T follicular helper cell (primary cell): ENCODE results near the gene OR10A3.
A peak's percentile ranks its signal among the peaks of the same experiment; 100 is the strongest.
"Not testable (repeated sequence)": the region's sequence is repeated elsewhere in the genome, so short reads cannot be mapped to it uniquely, and the experiment has no call there.

Experiments used
- DNase-seq: peaks from one replicate; pipeline ENCODE4 v3.0.0-alpha.2; 2020; ENCODE audit warnings: low read depth
- total RNA-seq, 2 experiments: gene quantifications; one replicate each; lab custom pipeline; 2026; lab: John Stamatoyannopoulos, UW

Gene OR10A3, protein sequence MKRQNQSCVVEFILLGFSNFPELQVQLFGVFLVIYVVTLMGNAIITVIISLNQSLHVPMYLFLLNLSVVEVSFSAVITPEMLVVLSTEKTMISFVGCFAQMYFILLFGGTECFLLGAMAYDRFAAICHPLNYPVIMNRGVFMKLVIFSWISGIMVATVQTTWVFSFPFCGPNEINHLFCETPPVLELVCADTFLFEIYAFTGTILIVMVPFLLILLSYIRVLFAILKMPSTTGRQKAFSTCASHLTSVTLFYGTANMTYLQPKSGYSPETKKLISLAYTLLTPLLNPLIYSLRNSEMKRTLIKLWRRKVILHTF
- 0 reads per million in 2 experiments for total RNA-seq

DNA sequence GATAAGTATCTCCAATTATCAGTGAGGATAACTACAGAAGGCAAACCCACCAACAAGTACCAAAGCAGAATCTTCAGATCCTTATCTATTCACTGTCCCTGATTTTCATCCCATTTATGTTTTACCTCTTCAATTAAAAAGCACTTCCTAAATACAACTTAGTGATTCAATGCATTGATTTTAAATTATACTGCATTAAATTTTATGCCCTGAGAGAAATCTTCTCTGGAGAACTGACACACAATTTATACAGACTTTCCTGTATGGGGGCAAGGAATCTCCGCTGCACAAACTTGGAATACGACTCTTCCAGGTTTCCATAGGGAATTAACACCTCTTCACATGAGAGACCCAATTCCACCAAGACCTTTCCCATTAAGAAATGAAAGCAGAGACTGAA is at the start of gene OR10A3:
TSS of gene OR10A3 (minus strand) at position 101 of the 400 bp plus-strand sequence. CDS start 2,188 bp downstream, outside the sequence.
- DNase-seq: no peak

DNA sequence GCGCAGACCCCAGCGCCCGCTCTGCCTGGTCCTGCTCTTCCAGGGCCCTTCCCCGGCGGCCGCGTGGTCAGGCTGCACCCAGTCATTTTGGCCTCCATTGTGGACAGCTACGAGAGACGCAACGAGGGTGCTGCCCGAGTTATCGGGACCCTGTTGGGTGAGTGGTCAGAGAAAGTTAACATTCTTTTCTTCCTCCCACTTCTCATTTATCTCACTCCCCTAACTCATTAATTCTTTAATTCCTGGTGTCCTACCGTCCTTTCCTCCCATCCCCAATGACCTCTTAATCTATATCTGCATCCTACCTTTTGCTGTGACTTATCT is 46.0 kb upstream of the OR10A3 start:
- not testable (repeated sequence) for DNase-seq

DNA sequence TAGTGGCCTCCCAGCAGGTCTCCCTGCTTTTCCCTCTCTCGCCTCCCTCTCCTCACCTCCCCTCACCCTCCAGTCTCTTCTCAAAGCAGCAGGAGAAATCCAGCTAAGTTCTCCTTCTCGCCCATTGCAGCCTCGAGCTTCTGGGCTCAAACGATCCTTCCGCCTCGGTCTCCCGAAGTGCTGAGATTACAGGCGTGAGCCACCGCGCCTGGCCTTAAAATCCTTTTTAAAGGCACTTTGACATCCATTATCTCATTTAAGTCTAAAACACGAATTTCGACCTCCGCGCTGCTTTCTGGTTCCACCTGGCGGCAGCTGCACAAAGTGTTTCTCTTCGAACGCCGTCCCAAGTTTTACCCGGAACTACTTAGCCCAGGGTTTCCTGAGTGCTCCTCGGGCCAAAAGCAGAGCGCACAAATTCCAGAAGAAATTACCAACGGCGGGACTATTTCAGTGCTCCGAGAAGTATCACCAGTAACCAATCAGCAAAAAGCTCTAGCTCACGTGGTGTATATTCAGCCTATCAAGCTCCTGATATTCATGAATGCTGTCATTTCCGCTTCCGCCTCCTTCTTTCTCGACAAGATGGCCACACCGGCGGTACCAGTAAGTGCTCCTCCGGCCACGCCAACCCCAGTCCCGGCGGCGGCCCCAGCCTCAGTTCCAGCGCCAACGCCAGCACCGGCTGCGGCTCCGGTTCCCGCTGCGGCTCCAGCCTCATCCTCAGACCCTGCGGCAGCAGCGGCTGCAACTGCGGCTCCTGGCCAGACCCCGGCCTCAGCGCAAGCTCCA is 45.5 kb upstream of the OR10A3 start, which contains the start of gene EIF3F:
TSS of gene EIF3F (plus strand) at position 570 of the 792 bp plus-strand sequence. CDS start at position 586, 16 bp downstream.
- DNase-seq: peak; percentile 87

DNA sequence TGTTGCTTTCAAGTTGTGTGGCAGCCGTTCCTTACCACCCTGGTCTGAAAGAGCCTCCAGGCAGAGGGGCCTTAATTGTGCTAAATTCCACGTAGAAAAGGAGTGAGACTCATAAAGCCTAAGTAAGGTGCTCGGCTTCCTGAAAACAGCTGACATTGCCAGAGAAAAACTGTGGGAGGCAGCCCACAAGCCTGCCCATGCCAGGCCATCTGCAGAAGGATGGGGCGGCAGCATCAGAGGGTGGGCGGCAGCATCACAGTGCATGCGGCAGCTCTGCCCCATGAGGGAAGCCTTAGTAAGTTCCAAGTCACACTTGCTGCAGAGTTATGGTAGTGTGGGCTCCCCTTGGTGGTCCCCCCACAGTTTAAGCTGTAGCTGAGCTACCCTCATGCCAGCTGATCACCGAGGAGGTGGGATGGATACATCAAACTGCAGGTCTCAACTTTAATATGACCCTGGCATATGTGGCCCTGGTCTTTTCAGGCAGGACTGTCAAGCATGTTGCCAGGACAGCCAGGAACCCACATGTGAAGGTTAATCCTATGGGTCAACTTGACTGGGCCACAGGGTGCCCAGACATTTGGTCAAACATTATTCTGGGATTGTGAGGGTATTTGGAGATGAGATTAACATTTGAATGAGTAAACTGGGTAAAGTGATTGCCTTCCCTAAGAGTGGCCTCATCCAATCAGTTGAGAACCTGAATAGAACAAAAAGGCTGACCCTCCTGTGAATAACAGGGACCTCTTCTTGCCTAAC is 42.5 kb upstream of the OR10A3 start:
- DNase-seq: no peak

DNA sequence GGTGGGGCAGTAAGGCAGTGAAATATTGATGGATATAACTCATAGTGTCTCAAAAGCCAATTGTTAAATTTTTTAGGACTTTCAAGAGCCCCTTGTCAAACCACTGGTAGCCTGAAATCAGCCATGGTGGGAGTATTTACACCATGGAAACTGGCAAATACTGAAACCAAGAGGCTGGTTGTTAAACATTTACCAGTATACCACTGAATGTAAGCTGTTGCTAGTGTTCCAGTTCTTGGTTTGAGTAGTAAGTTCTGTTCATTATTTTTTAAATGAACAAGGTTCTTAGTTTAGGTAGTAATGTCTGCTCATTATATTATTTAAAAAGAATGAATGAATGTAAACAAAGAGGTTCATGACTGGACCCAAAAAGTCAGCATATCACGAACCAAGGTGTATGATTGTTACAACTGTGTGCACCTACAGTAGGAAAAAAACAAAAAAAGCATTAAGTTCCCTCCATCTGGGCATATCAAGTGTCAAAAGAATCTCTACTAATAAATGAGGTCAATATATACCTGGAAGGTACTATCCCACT is 41.1 kb upstream of the OR10A3 start:
- no peak for DNase-seq

DNA sequence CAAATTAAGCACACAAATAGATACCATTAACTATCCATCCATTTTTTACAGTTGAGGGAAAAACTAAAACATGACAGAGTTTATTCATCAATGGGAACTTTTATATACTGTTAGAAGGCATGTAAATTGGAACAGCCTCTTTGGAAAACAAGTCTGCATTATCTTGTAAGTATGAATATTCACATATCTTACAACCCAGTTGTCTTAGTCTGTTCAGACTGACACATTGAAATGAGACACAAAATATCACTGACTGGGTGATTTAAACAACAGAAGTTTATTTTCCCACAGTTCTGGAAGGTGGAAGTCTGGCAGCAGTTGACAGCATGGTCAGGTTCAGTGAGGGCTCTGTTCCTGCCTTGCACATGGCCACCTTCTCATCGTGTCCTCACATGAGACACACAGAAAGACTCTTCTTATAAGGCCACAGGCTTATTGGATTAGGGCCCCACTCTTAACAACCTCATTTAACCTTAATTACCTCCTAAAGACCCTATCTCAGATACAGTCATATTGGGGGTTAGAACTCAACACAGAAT is 40.2 kb upstream of the OR10A3 start:
- no peak for DNase-seq

DNA sequence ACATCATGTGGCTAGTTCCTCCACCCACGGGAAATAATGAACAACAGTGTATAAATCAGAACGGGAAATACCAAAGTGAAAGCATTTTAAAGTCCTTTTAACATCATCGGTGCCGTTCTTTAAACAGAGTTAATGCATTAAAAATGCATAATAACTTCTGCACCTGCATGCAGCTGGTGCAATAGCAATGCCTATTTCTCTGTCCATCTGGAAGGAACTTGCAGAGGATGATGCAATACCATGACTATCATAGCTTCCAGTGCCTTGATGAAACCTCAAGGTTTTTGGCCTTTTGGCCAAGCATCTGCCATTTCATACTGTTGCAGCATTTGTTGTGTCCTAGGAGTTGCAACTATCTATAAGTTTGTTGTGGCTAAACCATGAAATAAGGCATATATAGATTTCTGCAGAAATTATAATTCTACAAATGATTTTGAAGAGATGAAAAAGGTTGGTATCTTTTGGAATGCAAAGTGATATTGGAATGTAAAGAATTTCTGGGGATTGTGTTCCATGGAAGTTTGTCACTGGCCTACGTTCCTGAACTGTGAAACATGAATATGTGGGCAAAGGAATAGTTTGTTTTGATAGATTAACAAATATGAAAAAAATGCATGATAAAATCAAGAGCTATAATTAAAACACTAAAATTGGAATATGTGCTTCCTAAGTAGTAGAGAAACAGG is 35.9 kb upstream of the OR10A3 start:
- no peak for DNase-seq

DNA sequence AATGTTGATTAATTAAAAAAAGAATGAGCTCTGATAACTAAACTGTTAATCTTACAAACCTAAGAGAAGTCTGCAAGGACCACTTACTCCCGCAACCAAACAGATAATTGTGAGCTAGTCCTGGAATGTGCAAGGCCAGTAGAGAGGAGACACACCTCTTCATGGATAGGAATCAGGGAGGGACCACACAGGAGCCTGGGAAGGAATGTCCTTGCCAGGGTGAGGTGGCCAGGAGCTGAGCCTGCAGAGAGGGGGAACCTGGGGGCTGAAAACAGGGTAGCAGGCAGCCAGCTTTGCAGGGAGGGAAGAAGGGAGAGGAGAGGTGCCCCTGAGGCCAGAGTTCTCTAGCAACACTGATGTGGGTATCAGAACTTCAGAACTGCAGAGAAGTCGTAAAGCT is 33.2 kb upstream of the OR10A3 start:
- DNase-seq: no peak

DNA sequence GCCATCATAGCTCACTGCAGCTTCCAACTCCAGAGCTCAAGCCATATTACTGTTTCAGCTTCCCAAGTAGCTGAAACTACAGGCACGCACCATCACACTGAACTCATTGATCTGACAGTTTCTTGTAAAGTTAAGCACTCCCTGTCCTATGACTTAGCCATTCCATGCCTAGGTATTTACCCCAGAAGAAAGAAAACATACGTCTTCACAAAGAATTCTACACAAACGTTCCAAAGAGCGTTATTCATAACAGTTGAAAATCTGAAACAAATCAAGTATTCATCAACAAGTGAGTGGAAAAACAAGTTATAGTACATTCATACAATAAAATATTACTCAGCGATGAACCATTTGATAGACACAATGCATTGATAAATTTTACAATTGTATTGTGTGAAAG is 31.5 kb upstream of the OR10A3 start:
- no peak for DNase-seq

DNA sequence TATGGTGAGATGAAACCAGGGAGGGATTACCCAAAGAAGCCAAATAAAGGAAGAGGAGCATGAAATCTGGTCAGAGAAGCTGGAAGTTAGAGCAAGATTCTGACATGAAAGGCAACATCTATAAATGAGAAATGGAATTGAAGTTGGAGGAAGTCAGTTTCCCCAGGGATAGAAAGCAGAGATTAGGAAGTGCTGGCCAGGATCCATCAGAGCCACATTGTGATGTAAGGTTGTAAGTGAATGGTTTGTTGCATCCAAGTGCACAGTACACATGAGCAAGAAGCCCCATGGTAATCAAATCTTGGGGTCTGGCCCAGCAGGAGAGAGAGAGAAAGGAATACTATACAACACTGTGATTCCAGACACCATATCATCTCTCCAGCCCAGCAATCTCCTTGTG is 30.3 kb upstream of the OR10A3 start:
- no peak for DNase-seq

DNA sequence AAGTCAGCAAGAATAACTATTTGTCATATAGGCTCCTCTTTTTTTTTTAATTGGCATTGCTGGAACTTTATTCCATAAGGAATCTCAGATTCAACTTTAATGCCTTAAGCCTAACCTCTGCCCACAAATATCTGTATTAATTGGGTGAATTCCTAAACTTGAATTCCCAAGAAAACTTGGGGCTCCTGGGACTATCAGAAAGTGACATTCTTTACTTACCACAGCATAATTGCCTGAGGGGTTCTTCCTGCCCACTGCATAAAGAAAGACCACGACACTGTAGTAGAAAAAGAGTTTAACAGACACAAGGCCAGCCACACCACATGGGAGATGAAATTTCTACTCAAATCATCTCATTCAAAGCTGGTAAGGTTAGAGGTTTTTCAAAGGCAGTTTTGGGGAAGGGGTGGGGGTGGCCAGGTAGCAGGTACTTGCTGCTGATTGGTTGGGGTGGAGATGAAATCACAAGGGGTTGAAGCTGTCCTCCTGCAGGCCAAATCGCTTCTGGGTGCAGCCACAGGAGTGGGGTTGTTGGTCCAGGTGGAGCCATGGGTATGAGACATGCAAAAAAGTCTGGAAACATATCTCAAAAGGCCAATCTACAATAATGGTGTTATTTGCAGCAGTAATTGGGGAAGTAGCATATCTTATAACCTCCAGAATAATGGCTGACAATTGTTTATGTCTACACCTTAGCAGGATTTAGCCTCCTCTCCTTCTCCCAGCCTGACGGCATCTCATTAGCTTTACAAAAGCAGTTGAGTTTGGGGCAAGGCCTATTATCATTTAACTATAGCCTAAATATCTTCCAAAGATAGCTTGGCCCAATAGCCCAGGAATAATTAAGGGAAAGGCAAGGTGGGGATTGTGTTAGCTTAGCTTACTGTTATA is 28.5 kb upstream of the OR10A3 start:
- DNase-seq: no peak

DNA sequence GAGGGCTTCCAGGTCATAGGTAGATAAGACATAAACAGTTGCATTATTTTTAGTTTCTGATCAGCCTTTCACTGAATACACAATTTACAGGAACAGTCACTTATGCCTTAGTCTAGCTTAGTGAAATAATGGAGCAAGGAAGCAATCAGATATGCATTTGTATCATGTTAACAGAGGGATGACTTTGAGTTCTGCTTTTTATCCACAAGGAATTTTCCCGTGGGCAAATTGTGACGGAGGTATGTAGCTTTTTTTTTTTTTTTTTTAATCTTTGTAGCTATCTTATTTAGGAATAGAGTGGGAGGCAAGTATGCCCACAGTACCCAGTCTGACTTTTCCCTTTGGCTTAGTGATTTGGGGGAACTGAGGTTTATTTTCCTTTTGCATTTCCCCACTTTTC is 27.2 kb upstream of the OR10A3 start:
- DNase-seq: no peak

DNA sequence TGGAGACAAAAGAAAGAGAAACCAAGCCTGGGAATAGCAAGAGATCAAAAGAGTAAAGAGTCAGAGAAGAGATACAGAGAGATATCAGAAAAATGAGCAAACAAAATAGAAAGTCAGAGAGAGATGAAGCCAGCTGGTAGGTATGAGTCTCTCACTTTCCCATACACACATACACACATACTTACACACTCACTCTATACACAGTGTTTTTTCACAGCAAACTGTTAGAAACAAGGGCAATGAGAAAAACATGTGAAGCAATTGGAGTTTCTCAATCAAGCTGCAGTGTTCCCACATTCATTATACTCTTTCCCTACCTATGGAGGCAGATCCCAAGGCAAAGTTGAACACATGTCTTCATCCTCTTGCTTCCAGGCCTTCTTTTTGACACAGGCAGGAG is 26.3 kb upstream of the OR10A3 start:
- DNase-seq: no peak

DNA sequence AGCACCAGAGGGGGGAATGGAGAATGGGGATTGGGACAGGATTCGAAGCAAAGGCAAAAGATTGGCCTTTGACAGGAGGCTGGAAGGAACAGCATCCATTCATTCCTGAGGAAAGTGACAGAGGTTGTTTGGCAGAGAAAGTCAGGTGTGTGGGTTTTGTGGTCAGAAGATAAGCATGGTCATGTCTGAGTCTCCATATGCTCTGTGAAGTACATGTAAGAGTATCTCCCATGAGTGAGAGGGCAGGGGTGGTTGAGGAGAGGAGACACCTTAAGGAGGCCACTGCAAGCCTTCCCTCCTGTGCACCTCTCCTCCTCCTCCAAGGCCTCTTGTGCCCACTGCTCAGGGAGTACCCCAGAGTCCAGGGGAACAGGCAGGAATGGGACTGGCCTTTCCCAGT is 25.6 kb upstream of the OR10A3 start:
- no peak for DNase-seq

DNA sequence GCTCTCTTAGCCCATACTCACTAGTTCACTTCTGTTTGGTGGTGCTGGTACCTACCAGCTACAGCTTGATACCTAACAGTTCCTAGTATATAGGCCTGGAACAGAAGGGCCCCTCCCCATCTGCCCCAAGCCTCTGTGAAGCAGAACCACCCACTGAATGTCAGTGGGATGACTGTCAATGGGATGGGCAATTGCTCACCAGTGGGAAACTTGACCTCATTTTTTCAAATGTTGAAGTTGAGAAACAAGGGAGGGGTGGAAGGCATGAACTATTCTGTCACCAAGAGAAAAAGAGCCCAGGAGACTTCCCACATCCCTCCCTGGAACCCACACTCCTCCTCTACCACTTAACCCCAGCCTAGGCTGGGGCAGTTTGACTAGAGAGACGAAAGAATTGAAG is 23.9 kb upstream of the OR10A3 start, which contains the start of gene NLRP10:
TSS of gene NLRP10 (minus strand) at position 62 of the 400 bp plus-strand sequence. CDS start 1,952 bp downstream, outside the sequence.
- DNase-seq: no peak

DNA sequence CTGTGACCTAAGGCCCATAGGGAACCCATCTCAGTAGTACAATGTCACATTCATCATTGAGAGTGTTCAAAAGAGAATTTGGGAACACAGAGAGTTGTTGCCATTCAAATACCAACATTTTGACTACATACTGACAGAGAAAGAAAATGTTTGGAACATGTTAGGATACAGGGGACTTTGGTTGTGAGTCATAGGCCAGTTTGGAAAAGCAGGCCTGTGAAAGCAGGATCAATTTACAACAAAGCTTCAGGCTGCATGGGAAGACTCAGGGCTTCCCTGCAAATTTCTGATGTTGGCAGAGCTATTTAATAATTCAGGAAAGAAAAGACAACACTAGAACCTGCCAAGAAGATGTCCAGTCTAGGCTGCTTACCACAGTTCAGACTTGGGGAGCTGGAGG is 23.4 kb upstream of the OR10A3 start:
- no peak for DNase-seq

DNA sequence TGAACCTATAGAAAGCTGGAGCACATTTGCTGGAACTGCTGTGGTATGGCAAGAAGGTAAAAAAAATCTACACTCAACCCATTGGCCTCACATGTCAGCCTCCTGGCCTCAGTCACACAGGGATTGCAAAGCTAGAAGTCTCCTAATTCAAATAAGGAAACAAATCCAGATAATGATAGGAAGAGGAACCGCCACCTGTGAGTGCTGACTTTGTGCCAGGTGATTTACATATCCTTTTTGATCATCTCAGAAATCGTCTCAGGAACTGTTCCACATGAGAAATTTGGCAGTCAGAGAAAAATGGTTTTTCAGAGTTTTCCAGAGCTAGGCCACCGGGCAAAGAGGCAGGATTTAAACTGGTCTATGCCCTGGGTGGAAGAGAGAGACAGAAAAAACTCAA is 22.8 kb upstream of the OR10A3 start:
- DNase-seq: no peak

DNA sequence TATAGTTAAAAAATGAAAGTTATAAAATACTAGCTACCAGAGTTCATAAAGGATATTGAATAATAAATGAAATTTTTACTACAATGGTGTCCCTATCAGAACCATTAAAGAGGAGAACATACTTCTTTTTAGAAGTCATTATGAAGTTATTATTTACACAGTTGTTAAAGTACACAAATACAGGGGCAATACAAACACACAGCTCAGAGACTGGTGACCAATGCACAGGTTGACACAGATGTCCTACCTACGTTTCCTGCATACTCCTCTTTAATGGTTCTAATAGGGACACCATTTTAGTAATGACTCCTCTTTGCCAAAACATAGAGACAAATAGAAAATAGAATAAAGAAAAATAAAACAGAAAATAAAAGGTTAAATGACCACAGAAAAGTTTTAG is 13.7 kb upstream of the OR10A3 start:
- no peak for DNase-seq

DNA sequence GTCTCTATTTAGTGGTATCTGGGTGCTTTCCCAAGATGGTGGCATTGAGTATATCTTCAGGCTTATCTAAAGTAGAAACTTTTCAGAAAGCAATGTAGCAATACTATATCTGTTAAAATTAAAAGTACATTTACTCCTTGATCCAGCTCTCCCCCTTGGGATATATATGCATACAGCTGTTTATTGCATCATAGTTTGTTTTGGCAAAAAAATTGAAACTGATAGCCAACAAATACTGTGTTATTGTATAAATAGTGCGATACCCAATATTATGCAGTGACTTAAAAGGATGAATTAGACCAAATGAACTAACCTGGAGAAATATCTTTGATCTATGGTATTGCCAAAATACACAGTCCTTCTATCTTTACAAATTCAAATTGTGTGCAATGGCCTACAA is 8.4 kb upstream of the OR10A3 start:
- DNase-seq: no peak

DNA sequence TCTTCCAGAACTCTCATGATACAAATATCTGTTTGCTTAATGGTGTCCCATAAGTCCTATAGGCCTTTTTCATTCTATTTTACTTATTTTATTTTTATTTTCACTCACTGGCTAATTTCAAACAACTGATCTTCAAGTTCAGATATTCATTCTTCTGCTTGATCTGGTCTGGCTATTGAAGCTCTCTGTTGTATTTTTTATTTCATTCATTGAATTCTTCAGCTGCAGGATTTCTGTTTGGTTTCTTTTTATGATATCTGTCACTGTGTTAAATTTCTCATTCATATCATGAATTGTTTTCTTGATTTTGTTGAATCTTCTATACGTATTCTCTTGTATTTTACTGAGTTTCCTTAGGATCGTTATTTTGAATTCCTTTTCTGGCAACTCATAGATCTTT is 2.6 kb upstream of the OR10A3 start:
- DNase-seq: no peak
